H9 (cell line): ENCODE results near the gene ALAS1. TPM values are rescaled to one million over a fixed set of nuclear protein-coding genes. Genes with fewer than 3 reads are reported as not detected.

Experiments
- DNase-seq: peaks from one replicate; pipeline ENCODE4 v3.0.0-alpha.2; 2017
- H2AFZ ChIP-seq: one replicate; pipeline ENCODE4 v1.6.1; 2013; ENCODE audit warnings: mild to moderate bottlenecking, low read length, control low read depth, moderate library complexity
- H2AK5ac ChIP-seq: 2 replicates; pipeline ENCODE4 v1.6.1; 2013; ENCODE audit warnings: low read length, control low read depth, mixed read lengths; ENCODE audit not compliant: insufficient read length
- H2BK120ac ChIP-seq: one replicate; pipeline ENCODE4 v1.6.1; 2013; ENCODE audit warnings: low read depth, mild to moderate bottlenecking, low read length, control low read depth, inconsistent platforms; ENCODE audit not compliant: poor library complexity, severe bottlenecking
- H2BK12ac ChIP-seq: 2 replicates; pipeline ENCODE4 v1.6.1; 2013; ENCODE audit warnings: low read length, control low read depth, mixed read lengths, low read depth; ENCODE audit not compliant: insufficient read length
- H2BK15ac ChIP-seq: 2 replicates; pipeline ENCODE4 v1.6.1; 2013; ENCODE audit warnings: low read depth, low read length, control low read depth
- H2BK20ac ChIP-seq: one replicate; pipeline ENCODE4 v1.6.1; 2013; ENCODE audit warnings: low read depth, mild to moderate bottlenecking, low read length, control low read depth, inconsistent platforms; ENCODE audit not compliant: poor library complexity, severe bottlenecking
- H2BK5ac ChIP-seq: 2 replicates; pipeline ENCODE4 v1.6.1; 2013; ENCODE audit warnings: low read length, control low read depth, mixed read lengths; ENCODE audit not compliant: insufficient read length
- H3K14ac ChIP-seq: 2 replicates; pipeline ENCODE4 v1.6.1; 2013; ENCODE audit warnings: low read length, control low read depth; ENCODE audit not compliant: insufficient read depth
- H3K18ac ChIP-seq: 2 replicates; pipeline ENCODE4 v1.6.1; 2013; ENCODE audit warnings: low read depth, mild to moderate bottlenecking, mixed read lengths, low read length, control low read depth; ENCODE audit not compliant: insufficient read length
- H3K23ac ChIP-seq: 2 replicates; pipeline ENCODE4 v1.6.1; 2013; ENCODE audit warnings: low read length, control low read depth, mixed read lengths, low read depth; ENCODE audit not compliant: insufficient read length
- H3K23me2 ChIP-seq: 2 replicates; pipeline ENCODE4 v1.6.1; 2013; ENCODE audit warnings: low read depth, mild to moderate bottlenecking, mixed read lengths, low read length, control low read depth; ENCODE audit not compliant: insufficient read length, poor library complexity, severe bottlenecking
- H3K27ac ChIP-seq: 2 replicates; pipeline ENCODE4 v1.5.1; 2013; ENCODE audit warnings: low read length, control low read depth, mixed read lengths, low read depth; ENCODE audit not compliant: insufficient read length
- H3K27me3 ChIP-seq: 2 replicates; pipeline ENCODE4 v1.6.1; 2013; ENCODE audit warnings: low read length, control low read depth, inconsistent platforms; ENCODE audit not compliant: insufficient read depth
- H3K4ac ChIP-seq: 2 replicates; pipeline ENCODE4 v1.6.1; 2013; ENCODE audit warnings: low read depth, mild to moderate bottlenecking, control low read depth, inconsistent platforms, low read length, moderate library complexity
- H3K4me1 ChIP-seq: 2 replicates; pipeline ENCODE4 v1.6.1; 2013; ENCODE audit warnings: low read length, control low read depth, inconsistent platforms; ENCODE audit not compliant: insufficient read depth
- H3K4me2 ChIP-seq: 2 replicates; pipeline ENCODE4 v1.6.1; 2013; ENCODE audit warnings: low read length, control low read depth, mixed read lengths; ENCODE audit not compliant: insufficient read length, insufficient read depth
- H3K56ac ChIP-seq: 2 replicates; pipeline ENCODE4 v1.6.1; 2013; ENCODE audit warnings: low read depth, mild to moderate bottlenecking, mixed read lengths, low read length, control low read depth; ENCODE audit not compliant: insufficient read length
- H3K79me1 ChIP-seq: 2 replicates; pipeline ENCODE4 v1.6.1; 2013; ENCODE audit warnings: low read depth, mild to moderate bottlenecking, moderate library complexity, low read length, control low read depth, inconsistent platforms; ENCODE audit not compliant: insufficient read depth, poor library complexity, severe bottlenecking
- H3K79me2 ChIP-seq: 2 replicates; pipeline ENCODE4 v1.6.1; 2013; ENCODE audit warnings: low read length, control low read depth, inconsistent platforms; ENCODE audit not compliant: insufficient read depth
- H3K9ac ChIP-seq: 2 replicates; pipeline ENCODE4 v1.6.1; 2013; ENCODE audit warnings: low read length, control low read depth, mixed read lengths; ENCODE audit not compliant: insufficient read length; ENCODE audit errors: extremely low read depth
- H3K9me3 ChIP-seq: one replicate; pipeline ENCODE4 v1.6.1; 2013; ENCODE audit warnings: low read depth, low read length, inconsistent platforms; ENCODE audit not compliant: control insufficient read depth
- H3T11ph ChIP-seq: one replicate; pipeline ENCODE4 v1.6.1; 2013; ENCODE audit warnings: mild to moderate bottlenecking, low read length, control low read depth, inconsistent platforms
- H4K20me1 ChIP-seq: one replicate; pipeline ENCODE4 v1.6.1; 2013; ENCODE audit not compliant: control insufficient read depth, insufficient read length, insufficient read depth
- H4K5ac ChIP-seq: 2 replicates; pipeline ENCODE4 v1.6.1; 2013; ENCODE audit warnings: low read depth, mild to moderate bottlenecking, mixed read lengths, low read length, control low read depth; ENCODE audit not compliant: insufficient read length
- H4K8ac ChIP-seq: replicated peaks from 2 replicates; pipeline ENCODE4 v1.6.1; 2013; ENCODE audit warnings: low read length, control low read depth, mixed read lengths, low read depth; ENCODE audit not compliant: insufficient read length
- H4K91ac ChIP-seq: 2 replicates; pipeline ENCODE4 v1.6.1; 2013; ENCODE audit warnings: low read depth, mild to moderate bottlenecking, moderate library complexity, mixed read lengths, low read length, control low read depth; ENCODE audit not compliant: insufficient read length
- H3K27ac Mint-ChIP-seq, 3 experiments: 2 replicates in 2 of 3; 3 replicates in 1 of 3; pipeline ENCODE4 v1.8.0; 2020 to 2021; ENCODE audit warnings: mixed read lengths in 3 of 3, mild to moderate bottlenecking in 1 of 3, moderate library complexity in 1 of 3
- H3K27me3 Mint-ChIP-seq: 2 replicates; pipeline ENCODE4 v1.8.0; 2021; ENCODE audit warnings: low read depth, mild to moderate bottlenecking, moderate library complexity, mixed read lengths
- H3K36me3 Mint-ChIP-seq, 3 experiments: 2 replicates in 2 of 3; 3 replicates in 1 of 3; pipeline ENCODE4 v1.8.0; 2020 to 2021; ENCODE audit warnings: low read depth in 3 of 3, mixed read lengths in 3 of 3; ENCODE audit not compliant: insufficient read depth in 1 of 3
- H3K4me1 Mint-ChIP-seq, 2 experiments: 2 replicates each; pipeline ENCODE4 v1.8.0; 2020; ENCODE audit warnings: mixed read lengths in 2 of 2
- H3K4me3 Mint-ChIP-seq, 2 experiments: 2 replicates in 1 of 2; 3 replicates in 1 of 2; pipeline ENCODE4 v1.8.0; 2020 to 2021; ENCODE audit warnings: mild to moderate bottlenecking in 2 of 2, mixed read lengths in 2 of 2, moderate library complexity in 1 of 2
- H3K9me3 Mint-ChIP-seq, 2 experiments: 2 replicates in 1 of 2; 3 replicates in 1 of 2; pipeline ENCODE4 v1.8.0; 2020; ENCODE audit warnings: mild to moderate bottlenecking in 2 of 2, mixed read lengths in 2 of 2, moderate library complexity in 1 of 2
- WGBS: extraction: QIAGEN DNeasy Blood & Tissue Kit; methylation state at CpG from one replicate; pipeline ENCODE4 v1.1.7; 2013; ENCODE audit warnings: missing lambda C conversion rate, low lambda C conversion rate, mixed read lengths; ENCODE audit not compliant: insufficient read length; ENCODE audit errors: extremely low coverage; 5-methylcytosine and 5-hydroxymethylcytosine counted together
- total RNA-seq: library from RNA; stranded (reverse); gene quantifications from 2 replicates; pipeline ENCODE4 v1.2.1, GENCODE V29; 2021
- TF ChIP-seq, protein P1 (sequence below): fragments of 200-600 bp; sonication (generic); conservative IDR thresholded peaks from 3 replicates; pipeline ENCODE4 v1.8.0; 2021; ENCODE audit warnings: antibody characterized with exemption, mild to moderate bottlenecking

The ALAS1 gene
- total RNA-seq, 1 experiment from 2014 or later, result 39.1 TPM

DNA sequence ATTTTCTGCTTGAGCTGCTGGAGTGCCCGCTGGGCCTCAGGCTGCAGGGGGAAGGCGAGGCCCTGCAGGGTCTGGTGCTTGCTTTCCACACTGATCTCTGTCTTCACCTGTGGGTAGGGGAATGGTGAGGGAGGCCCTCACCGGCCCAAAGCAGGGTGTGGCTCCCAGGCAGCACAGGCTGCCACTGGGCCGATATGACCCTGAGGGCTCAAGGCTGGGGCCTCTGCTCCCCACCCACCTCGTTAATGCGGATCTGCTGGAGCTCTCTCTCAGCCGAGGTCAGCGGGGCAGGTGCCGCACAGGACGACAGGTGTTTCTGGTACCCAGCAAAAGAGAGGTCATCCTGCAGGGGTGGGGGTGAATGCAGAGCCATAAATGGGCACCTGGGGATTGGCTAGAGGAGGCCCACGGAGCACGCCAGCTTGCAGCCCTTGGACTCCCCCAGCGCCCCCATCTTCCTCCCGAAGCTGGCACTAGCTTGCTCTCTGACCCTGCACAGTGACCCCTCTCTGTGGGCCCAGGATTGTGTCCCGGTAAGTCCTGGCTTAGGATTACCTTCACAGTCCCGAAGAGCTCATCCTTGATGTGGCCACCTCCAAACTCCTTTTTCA lies 33.0 kb downstream of the ALAS1 start:
- no peaks in the 10 kb centered on the region; a peak in 1 of 5 replicates for H3K9me3 Mint-ChIP-seq
- no peaks in the 10 kb centered on the region for H3K27me3 ChIP-seq
- H3K4me1 Mint-ChIP-seq, result peaks cover 0 to 12% of the 10 kb centered on the region in 2 experiments; a peak in 3 of 4 replicates
- H3K14ac ChIP-seq, result no peak overlapping the region
- H3K79me2 ChIP-seq, result no peaks in the 10 kb centered on the region
- no peaks in the 10 kb centered on the region for H3K79me1 ChIP-seq
- no peak overlapping the region for H3K9ac ChIP-seq
- no peaks in the 10 kb centered on the region; the same call in 1 of the 2 replicates for H3K27me3 Mint-ChIP-seq
- H3K4ac ChIP-seq, result no peak overlapping the region
- no peak overlapping the region for H3K27ac ChIP-seq
- TF ChIP-seq, protein P1, sequence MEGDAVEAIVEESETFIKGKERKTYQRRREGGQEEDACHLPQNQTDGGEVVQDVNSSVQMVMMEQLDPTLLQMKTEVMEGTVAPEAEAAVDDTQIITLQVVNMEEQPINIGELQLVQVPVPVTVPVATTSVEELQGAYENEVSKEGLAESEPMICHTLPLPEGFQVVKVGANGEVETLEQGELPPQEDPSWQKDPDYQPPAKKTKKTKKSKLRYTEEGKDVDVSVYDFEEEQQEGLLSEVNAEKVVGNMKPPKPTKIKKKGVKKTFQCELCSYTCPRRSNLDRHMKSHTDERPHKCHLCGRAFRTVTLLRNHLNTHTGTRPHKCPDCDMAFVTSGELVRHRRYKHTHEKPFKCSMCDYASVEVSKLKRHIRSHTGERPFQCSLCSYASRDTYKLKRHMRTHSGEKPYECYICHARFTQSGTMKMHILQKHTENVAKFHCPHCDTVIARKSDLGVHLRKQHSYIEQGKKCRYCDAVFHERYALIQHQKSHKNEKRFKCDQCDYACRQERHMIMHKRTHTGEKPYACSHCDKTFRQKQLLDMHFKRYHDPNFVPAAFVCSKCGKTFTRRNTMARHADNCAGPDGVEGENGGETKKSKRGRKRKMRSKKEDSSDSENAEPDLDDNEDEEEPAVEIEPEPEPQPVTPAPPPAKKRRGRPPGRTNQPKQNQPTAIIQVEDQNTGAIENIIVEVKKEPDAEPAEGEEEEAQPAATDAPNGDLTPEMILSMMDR, result no peak
- no peak overlapping the region for H3K4me2 ChIP-seq
- DNase-seq, result no peak
- no peak overlapping the region for H2BK12ac ChIP-seq
- no peak overlapping the region for H4K91ac ChIP-seq
- no peak overlapping the region for H2AK5ac ChIP-seq
- H3K23me2 ChIP-seq, result no peaks in the 10 kb centered on the region
- no peak overlapping the region for H3K56ac ChIP-seq
- H3K4me1 ChIP-seq, result no peaks in the 10 kb centered on the region
- H4K8ac ChIP-seq, result no peak overlapping the region
- H4K5ac ChIP-seq, result no peak overlapping the region
- peaks cover 12 to 34% (median 34%) of the 10 kb centered on the region in 3 experiments for H3K36me3 Mint-ChIP-seq
- no peak overlapping the region for H2AFZ ChIP-seq
- H3K23ac ChIP-seq, result no peak overlapping the region
- H3K18ac ChIP-seq, result no peak overlapping the region
- H2BK5ac ChIP-seq, result no peak overlapping the region
- no peak overlapping the region for H2BK120ac ChIP-seq
- no peaks in the 10 kb centered on the region for H3K9me3 ChIP-seq
- H3K27ac Mint-ChIP-seq, result no peak overlapping the region; a peak in 1 of 7 replicates
- H2BK15ac ChIP-seq, result no peak overlapping the region
- WGBS, result no CpG with 5 or more reads among the region's 16 CpGs
- no peak overlapping the region for H3T11ph ChIP-seq
- no peak overlapping the region for H2BK20ac ChIP-seq
- H4K20me1 ChIP-seq, result no peaks in the 10 kb centered on the region
- no peak overlapping the region for H3K4me3 Mint-ChIP-seq
